Peyer's patch (tissue), 4 donors: ENCODE data around the gene ZNF764. TPM values are rescaled to one million over a fixed set of nuclear protein-coding genes. Genes with fewer than 3 reads are reported as not detected.

Source experiments
- DNase-seq, 3 donors: peaks; one replicate each; pipeline ENCODE4 v3.0.0-alpha.2; 2017 to 2019
- H3K27ac ChIP-seq, 4 donors: fragments of 200-600 bp; sonication (generic); one replicate each; pipeline ENCODE4 v1.5.1; 2016 to 2019
- H3K27me3 ChIP-seq, 2 donors: fragments of 200-600 bp; sonication (generic); one replicate each; pipeline ENCODE4 v1.5.1; 2019
- H3K36me3 ChIP-seq, 3 donors: fragments of 200-600 bp; sonication (generic); one replicate each; pipeline ENCODE4 v1.5.1; 2016 to 2019
- H3K4me1 ChIP-seq, 4 donors: fragments of 200-600 bp; sonication (generic); one replicate each; pipeline ENCODE4 v1.5.1; 2016 to 2019
- H3K4me3 ChIP-seq, 4 donors: fragments of 200-600 bp; sonication (generic); 1 replicate in 3 of 4; 2 replicates in 1 of 4; pipeline ENCODE4 v1.5.1; 2016 to 2019; ENCODE audit warnings: mild to moderate bottlenecking in 1 of 4
- H3K9me3 ChIP-seq, 4 donors: fragments of 200-600 bp; sonication (generic); one replicate each; pipeline ENCODE4 v1.5.1; 2016 to 2019; ENCODE audit warnings: mild to moderate bottlenecking in 1 of 4
- CTCF ChIP-seq, 6 experiments: fragments of 450-650 bp in 4 of 6; fragments of 200-600 bp in 2 of 6; sonication (generic) in 1 of 6; IDR thresholded peaks; one replicate each; pipeline ENCODE4 v1.5.1; 2017 to 2019; ENCODE audit warnings: antibody characterized with exemption in 6 of 6, mild to moderate bottlenecking in 3 of 6, moderate library complexity in 1 of 6
- POLR2A ChIP-seq, 2 donors: fragments of 450-650 bp; IDR thresholded peaks; one replicate each; pipeline ENCODE4 v1.5.1; 2017; ENCODE audit warnings: antibody characterized with exemption in 2 of 2, mild to moderate bottlenecking in 2 of 2, moderate library complexity in 2 of 2
- total RNA-seq, 4 donors: library from RNA; depleted of rRNA; stranded (reverse); fragments of >200 nt; gene quantifications; one replicate each; pipeline ENCODE4 v1.1.0, GENCODE V29; 2016

Gene ZNF764
- total RNA-seq, 4 donors from 2014 or later, result 5.8 to 22.5 (median 19.8) TPM

- Histone ChIP-seq H3K27me3 (no peaks in the 10 kb centered on the region), H3K27ac (no peak overlapping the region), H3K4me3 (no peak overlapping the region), H3K9me3 (no peaks in the 10 kb centered on the region), H3K4me1 (peaks cover 0 to 26% (median 0%) of the 10 kb centered on the region in 4 donors), H3K36me3 (peaks cover 0 to 15% (median 0%) of the 10 kb centered on the region in 3 donors)
- TF ChIP-seq POLR2A (IDR thresholded peaks at IDR 0.05), result no peak
- TF ChIP-seq CTCF (IDR thresholded peaks at IDR 0.05), result no peak
- DNase-seq, result no peak
Measured at GRCh38 chr16:30532285-30533145, 25.7 kb downstream of the ZNF764 start.

GRCh38 chr16:30530163-30531037 lies 27.8 kb downstream of the ZNF764 start:
- no peaks in the 10 kb centered on the region for H3K27me3 ChIP-seq

DNA sequence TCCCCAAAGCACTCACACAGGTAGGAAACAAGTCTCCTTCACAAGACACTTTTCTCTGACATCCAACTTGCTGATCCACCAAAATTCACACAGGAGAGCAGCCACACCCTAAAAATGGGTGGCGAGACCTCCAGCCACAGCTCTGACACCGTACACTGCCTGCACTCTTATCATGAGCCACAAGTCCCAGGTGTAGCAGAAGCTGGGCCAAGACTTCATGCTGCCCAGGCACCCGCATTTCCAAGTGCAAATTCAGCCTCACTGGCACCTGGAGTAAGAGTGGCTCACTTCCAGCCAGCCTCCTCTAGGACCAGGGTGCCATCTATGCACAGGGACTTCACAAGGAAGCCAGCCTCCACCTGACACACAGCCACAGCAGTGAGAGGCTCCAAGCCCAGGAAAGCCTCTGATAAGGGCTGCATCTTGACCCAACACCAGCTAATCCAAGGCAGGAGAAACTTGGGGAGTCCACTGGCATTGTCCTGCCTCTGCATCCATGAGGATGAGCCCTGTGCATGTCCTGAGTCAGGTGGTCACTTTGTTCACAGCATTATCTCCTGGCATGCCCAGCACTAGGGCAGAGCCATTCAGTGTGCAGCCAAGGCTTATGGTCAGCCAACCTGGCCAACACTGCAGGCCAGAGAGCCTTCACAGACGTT lies 29.2 kb downstream of the ZNF764 start:
- Histone ChIP-seq H3K27ac (no peak overlapping the region), H3K27me3 (no peaks in the 10 kb centered on the region), H3K9me3 (no peaks in the 10 kb centered on the region), H3K4me1 (peaks cover 0 to 39% (median 0%) of the 10 kb centered on the region in 4 donors), H3K4me3 (no peak overlapping the region), H3K36me3 (peaks cover 0 to 27% (median 0%) of the 10 kb centered on the region in 3 donors)
- DNase-seq, result no peak
- no peak for TF ChIP-seq CTCF (IDR thresholded peaks at IDR 0.05)
- no peak for TF ChIP-seq POLR2A (IDR thresholded peaks at IDR 0.05)

More at GRCh38 chr16:30530163-30531037, 27.8 kb downstream of the ZNF764 start:
- no peak overlapping the region for H3K4me3 ChIP-seq
- H3K36me3 ChIP-seq, result peaks cover 0 to 15% (median 0%) of the 10 kb centered on the region in 3 donors
- H3K9me3 ChIP-seq, result no peaks in the 10 kb centered on the region
- H3K27ac ChIP-seq, result no peak overlapping the region
- TF ChIP-seq CTCF (IDR thresholded peaks at IDR 0.05) (no peak), POLR2A (IDR thresholded peaks at IDR 0.05) (no peak)
- DNase-seq, result no peak
- H3K4me1 ChIP-seq, result peaks cover 0 to 27% (median 0%) of the 10 kb centered on the region in 4 donors

- peak in 2 of 3 donors; percentile 64 to 71 for DNase-seq
- H3K4me1 ChIP-seq, result peaks cover 0 to 37% (median 1%) of the 10 kb centered on the region in 4 donors
Measured at GRCh38 chr16:30527635-30528178, 30.5 kb downstream of the ZNF764 start.

More at GRCh38 chr16:30527635-30528178, 30.5 kb downstream of the ZNF764 start:
- H3K36me3 ChIP-seq, result peaks cover 0 to 22% (median 0%) of the 10 kb centered on the region in 3 donors
- H3K9me3 ChIP-seq, result no peaks in the 10 kb centered on the region
- H3K27ac ChIP-seq, result peak overlapping the region; percentile 92 to 100 (median 98)
- peak in 1 of 6 experiments; percentile 7 for TF ChIP-seq CTCF (IDR thresholded peaks at IDR 0.05)
- TF ChIP-seq POLR2A (IDR thresholded peaks at IDR 0.05), result no peak
- peak overlapping the region; percentile 73 to 97 (median 89) for H3K4me3 ChIP-seq
- H3K27me3 ChIP-seq, result no peaks in the 10 kb centered on the region
